ENCODE measurements around the gene AHCTF1.

GRCh38 chr1:246978281-246978680 lies 46.5 kb upstream of the AHCTF1 start:
- no peak for TF ChIP-seq SIN3A (conservative IDR thresholded peaks at IDR 0.05 in 1 of 2, IDR thresholded peaks at IDR 0.05 in 1 of 2; ENCODE audit: low read depth in 1 of 2, low read length in 2 of 2)
- no peak for TF ChIP-seq BRCA1 (IDR thresholded peaks at IDR 0.05; ENCODE audit: low read depth, low read length)
- no peak for TF ChIP-seq CTCF (IDR thresholded peaks at IDR 0.05; ENCODE audit: control extremely low read depth in 1 of 3, insufficient read depth in 1 of 3, low read depth in 1 of 3, low read length in 3 of 3)
- TF ChIP-seq KDM1A (IDR thresholded peaks at IDR 0.05; ENCODE audit: borderline replicate concordance, low read length), result no peak
- TF ChIP-seq TCF12 (IDR thresholded peaks at IDR 0.05; ENCODE audit: low read depth, low read length), result no peak
- no peak for TF ChIP-seq SIRT6 (IDR thresholded peaks at IDR 0.05; ENCODE audit: low read length)
- TF ChIP-seq SRF (IDR thresholded peaks at IDR 0.05; ENCODE audit: low read depth, low read length), result no peak
- no peak for TF ChIP-seq POLR2A (IDR thresholded peaks at IDR 0.05; ENCODE audit: control extremely low read depth in 1 of 2, low read depth in 2 of 2, low read length in 2 of 2)
- no peak for TF ChIP-seq EP300 (IDR thresholded peaks at IDR 0.05; ENCODE audit: borderline replicate concordance in 1 of 2, low read depth in 2 of 2, low read length in 2 of 2)
- no peak for TF ChIP-seq RFX5 (IDR thresholded peaks at IDR 0.05; ENCODE audit: borderline replicate concordance, low read depth, low read length)
- TF ChIP-seq MAFK (IDR thresholded peaks at IDR 0.05; ENCODE audit: low read depth, low read length), result no peak
- TF ChIP-seq BCL11A (IDR thresholded peaks at IDR 0.05; ENCODE audit: low read depth in 2 of 2, low read length in 2 of 2), result no peak
